Gastroesophageal sphincter (tissue), 3 donors: ENCODE results near the gene EHD1.

ENCODE experiments used
- CTCF ChIP-seq, 4 experiments: fragments of 200-600 bp in 2 of 4; fragments of 450-650 bp in 2 of 4; sonication (generic) in 1 of 4; IDR thresholded peaks; one replicate each; pipeline ENCODE4 v1.5.1; 2017 to 2019; ENCODE audit warnings: antibody characterized with exemption in 4 of 4, mild to moderate bottlenecking in 2 of 4, moderate library complexity in 2 of 4
- EP300 ChIP-seq: sonication (generic); formaldehyde crosslinking; IDR thresholded peaks from one replicate; pipeline ENCODE4 v1.6.1; 2017; ENCODE audit warnings: antibody characterized with exemption, mild to moderate bottlenecking
- POLR2A ChIP-seq, 2 donors: fragments of 450-650 bp; IDR thresholded peaks; one replicate each; pipeline ENCODE4 v1.6.1; 2017; ENCODE audit warnings: antibody characterized with exemption in 2 of 2, mild to moderate bottlenecking in 2 of 2, moderate library complexity in 1 of 2

- TF ChIP-seq EP300 (no peak), CTCF (IDR thresholded peaks at IDR 0.05) (no peak), POLR2A (IDR thresholded peaks at IDR 0.05) (no peak)
Measured at GRCh38 chr11:64876229-64876750, 2.1 kb downstream of the EHD1 start.
